Myometrial cell (primary cell): Measurements from ENCODE around the gene WDR17. TPM values are rescaled to one million over a fixed set of nuclear protein-coding genes. Genes with fewer than 3 reads are reported as not detected.

ENCODE experiments used
- total RNA-seq: library from RNA; depleted of rRNA; stranded (reverse); fragments of >200 nt; gene quantifications from 2 replicates; pipeline ENCODE4 v1.2.3, GENCODE V29; 2015

WDR17 gene
- 0.53 and 0.86 TPM in 2 replicates for total RNA-seq

GRCh38 chr4:176065435-176066291 lies at the start of gene WDR17:
TSS of gene WDR17 (plus strand) at chr4:176065841. CDS start at chr4:176111581, 45,740 bp downstream.

DNA sequence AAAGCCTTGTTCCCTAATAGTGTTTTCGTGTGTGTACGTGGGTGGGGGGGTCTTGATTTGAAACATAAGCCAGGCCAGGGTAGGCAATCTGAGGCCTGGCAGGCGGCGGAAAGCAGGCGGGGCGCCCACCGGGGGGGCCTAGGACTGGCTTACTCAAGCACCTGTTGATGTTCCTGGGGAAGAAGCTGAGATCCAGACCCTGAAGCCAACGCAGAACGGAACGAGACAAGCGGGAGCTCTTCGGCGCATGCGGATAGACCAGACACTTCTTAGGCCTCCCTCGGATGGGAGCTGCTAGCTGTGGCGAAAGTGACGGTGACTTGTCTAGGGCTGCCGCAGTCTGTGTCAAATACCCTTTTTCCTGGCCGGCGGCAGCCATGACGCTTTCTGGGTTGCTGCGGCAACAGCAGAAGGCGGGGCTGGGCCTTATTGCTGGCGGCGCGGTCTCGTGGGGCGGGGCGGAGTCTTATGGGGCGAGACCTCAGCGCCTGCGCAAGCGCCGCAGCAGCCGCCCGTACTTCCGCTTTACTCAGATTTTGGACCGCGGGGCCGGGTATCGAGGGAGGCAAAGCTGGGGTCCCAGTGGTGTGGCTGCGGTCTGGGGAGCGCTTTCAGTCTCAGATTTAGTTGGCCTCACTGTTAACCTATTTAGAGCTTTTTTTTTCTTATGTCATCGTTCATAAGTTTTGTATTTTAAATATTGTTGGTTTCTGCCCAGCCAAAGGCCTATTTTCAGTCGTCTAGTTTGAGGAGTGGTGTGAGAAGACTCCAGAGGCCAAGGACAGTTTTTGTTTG lies 129.7 kb downstream of the WDR17 start, which contains the start of gene SPATA4:
Gene SPATA4, minus strand, starts transcription at position 402 of the 795 bp plus-strand sequence. Its CDS starts 23 bp downstream, at position 379.

Other genes starting within 250 kb of the WDR17 start
- not detected in 2 replicates for gene SPATA4, start 129.7 kb downstream of the WDR17 start, total RNA-seq
- gene ASB5, start 203.4 kb downstream of the WDR17 start, total RNA-seq, result not detected in 2 replicates